Measurements from ENCODE around the gene EYA2. TPM values are rescaled to one million over a fixed set of nuclear protein-coding genes. Genes with fewer than 3 reads are reported as not detected.
"Not testable (repeated sequence)": the region's sequence is repeated elsewhere in the genome, so short reads cannot be mapped to it uniquely, and the experiment has no call there.

EYA2 gene
- total and polyA plus RNA-seq, 7 donors: 1.2 to 11.8 (median 3.3) TPM

GRCh38 chr20:47167846-47168245 lies 273.2 kb downstream of the EYA2 start:
- WGBS, 2 donors: 88 to 94% methylated on average over 9 of the region's 9 CpGs
- no peak for TF ChIP-seq CTCF (IDR thresholded peaks at IDR 0.05)
- no peak for TF ChIP-seq POLR2AphosphoS5 (IDR thresholded peaks at IDR 0.05)
- no peak for TF ChIP-seq EP300 (IDR thresholded peaks at IDR 0.05)
- TF ChIP-seq POLR2A (IDR thresholded peaks at IDR 0.05): no peak
- H3K27ac ChIP-seq: no peak overlapping the region
- H3K9me3 ChIP-seq: no peaks in the 10 kb centered on the region
- intact Hi-C loops (cut with DNase I): no loop called here
- DNase-seq: peak; percentile 53
- no peaks in the 10 kb centered on the region for H3K27me3 ChIP-seq
- no peaks in the 10 kb centered on the region for H3K36me3 ChIP-seq
- H3K4me3 ChIP-seq: no peak overlapping the region
- H3K4me1 ChIP-seq: peaks cover 0 to 5% (median 0%) of the 10 kb centered on the region in 4 donors

- Histone ChIP-seq H3K27me3 (no peaks in the 10 kb centered on the region), H3K27ac (no peak overlapping the region), H3K4me3 (no peak overlapping the region), H3K36me3 (no peaks in the 10 kb centered on the region), H3K9me3 (no peaks in the 10 kb centered on the region), H3K4me1 (peaks cover 0 to 5% (median 0%) of the 10 kb centered on the region in 4 donors)
- DNase-seq: no peak
- TF ChIP-seq EP300 (IDR thresholded peaks at IDR 0.05) (no peak), POLR2AphosphoS5 (IDR thresholded peaks at IDR 0.05) (no peak), POLR2A (IDR thresholded peaks at IDR 0.05) (no peak), CTCF (IDR thresholded peaks at IDR 0.05) (no peak)
- intact Hi-C loops (cut with DNase I): no loop called here
- WGBS, 2 donors: 87 to 90% methylated on average over 16 of the region's 16 CpGs
Observed at GRCh38 chr20:47172579-47172978, 277.9 kb downstream of the EYA2 start.

GRCh38 chr20:47173596-47174216 lies 279.1 kb downstream of the EYA2 start:
- Histone ChIP-seq H3K27ac (no peak overlapping the region), H3K27me3 (no peaks in the 10 kb centered on the region), H3K4me1 (peaks cover 0 to 5% (median 0%) of the 10 kb centered on the region in 4 donors), H3K36me3 (no peaks in the 10 kb centered on the region), H3K9me3 (no peaks in the 10 kb centered on the region), H3K4me3 (no peak overlapping the region)
- intact Hi-C loops (cut with DNase I): no loop called here
- no peak for DNase-seq
- WGBS, 2 donors: 85 to 89% methylated on average over 6 of the region's 6 CpGs
- no peak for TF ChIP-seq EP300 (IDR thresholded peaks at IDR 0.05)
- TF ChIP-seq CTCF (IDR thresholded peaks at IDR 0.05): no peak
- no peak for TF ChIP-seq POLR2AphosphoS5 (IDR thresholded peaks at IDR 0.05)
- TF ChIP-seq POLR2A (IDR thresholded peaks at IDR 0.05): no peak

GRCh38 chr20:47174456-47175243 lies 280.0 kb downstream of the EYA2 start:
- 88 to 89% methylated on average over 21 of the region's 21 CpGs for WGBS, 2 donors
- Histone ChIP-seq H3K27me3 (no peaks in the 10 kb centered on the region), H3K4me3 (no peak overlapping the region), H3K27ac (no peak overlapping the region), H3K9me3 (no peaks in the 10 kb centered on the region), H3K36me3 (no peaks in the 10 kb centered on the region), H3K4me1 (peaks cover 0 to 5% (median 0%) of the 10 kb centered on the region in 4 donors)
- no peak for TF ChIP-seq EP300 (IDR thresholded peaks at IDR 0.05)
- intact Hi-C loops (cut with DNase I): no loop called here
- no peak for DNase-seq

- DNase-seq: no peak
- TF ChIP-seq EP300 (IDR thresholded peaks at IDR 0.05): no peak
- TF ChIP-seq POLR2AphosphoS5 (IDR thresholded peaks at IDR 0.05): no peak
- no peak for TF ChIP-seq POLR2A (IDR thresholded peaks at IDR 0.05)
- TF ChIP-seq CTCF (IDR thresholded peaks at IDR 0.05): no peak
- Histone ChIP-seq H3K27ac (no peak overlapping the region), H3K4me1 (peaks cover 0 to 5% (median 0%) of the 10 kb centered on the region in 4 donors), H3K4me3 (no peak overlapping the region), H3K9me3 (no peaks in the 10 kb centered on the region), H3K27me3 (no peaks in the 10 kb centered on the region), H3K36me3 (no peaks in the 10 kb centered on the region)
- WGBS, 2 donors: 35 to 66% methylated on average over 6 of the region's 6 CpGs
- intact Hi-C loops (cut with DNase I): no loop called here
Observed at GRCh38 chr20:47175493-47175892, 280.9 kb downstream of the EYA2 start.

GRCh38 chr20:47176217-47176616 lies 281.6 kb downstream of the EYA2 start:
- H3K9me3 ChIP-seq; H3K27me3 ChIP-seq; H3K27ac ChIP-seq; DNase-seq; H3K4me3 ChIP-seq; H3K36me3 ChIP-seq; H3K4me1 ChIP-seq; intact Hi-C loops (cut with DNase I): not testable (repeated sequence)
- 75 to 84% methylated on average over 5 of the region's 5 CpGs for WGBS, 2 donors

All from sigmoid colon (tissue), 7 donors.